ENCODE measurements around the gene OVCH1.

DNA sequence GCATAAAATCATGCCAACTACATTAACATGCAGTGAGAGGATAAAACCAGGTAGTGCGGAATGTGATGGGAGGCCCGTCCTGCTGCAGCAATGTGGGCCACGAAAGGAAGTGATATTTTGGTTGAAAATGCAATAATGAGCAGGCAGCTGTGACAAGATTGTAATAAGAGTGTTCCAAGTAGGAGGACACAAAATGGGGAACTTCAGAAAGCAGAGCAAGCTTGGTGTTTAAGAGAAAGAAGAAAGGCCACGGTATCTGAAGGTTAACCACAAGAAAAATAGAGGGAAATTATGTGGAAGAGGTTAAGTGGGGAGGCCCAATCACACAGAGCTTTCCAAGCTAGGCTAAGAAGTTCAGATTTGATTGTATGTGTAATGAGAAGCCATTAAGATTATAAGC, 34.3 kb downstream of the OVCH1 start:
- TF ChIP-seq, protein P1, sequence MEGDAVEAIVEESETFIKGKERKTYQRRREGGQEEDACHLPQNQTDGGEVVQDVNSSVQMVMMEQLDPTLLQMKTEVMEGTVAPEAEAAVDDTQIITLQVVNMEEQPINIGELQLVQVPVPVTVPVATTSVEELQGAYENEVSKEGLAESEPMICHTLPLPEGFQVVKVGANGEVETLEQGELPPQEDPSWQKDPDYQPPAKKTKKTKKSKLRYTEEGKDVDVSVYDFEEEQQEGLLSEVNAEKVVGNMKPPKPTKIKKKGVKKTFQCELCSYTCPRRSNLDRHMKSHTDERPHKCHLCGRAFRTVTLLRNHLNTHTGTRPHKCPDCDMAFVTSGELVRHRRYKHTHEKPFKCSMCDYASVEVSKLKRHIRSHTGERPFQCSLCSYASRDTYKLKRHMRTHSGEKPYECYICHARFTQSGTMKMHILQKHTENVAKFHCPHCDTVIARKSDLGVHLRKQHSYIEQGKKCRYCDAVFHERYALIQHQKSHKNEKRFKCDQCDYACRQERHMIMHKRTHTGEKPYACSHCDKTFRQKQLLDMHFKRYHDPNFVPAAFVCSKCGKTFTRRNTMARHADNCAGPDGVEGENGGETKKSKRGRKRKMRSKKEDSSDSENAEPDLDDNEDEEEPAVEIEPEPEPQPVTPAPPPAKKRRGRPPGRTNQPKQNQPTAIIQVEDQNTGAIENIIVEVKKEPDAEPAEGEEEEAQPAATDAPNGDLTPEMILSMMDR (IDR thresholded peaks at IDR 0.05 in 8 of 11, conservative IDR thresholded peaks at IDR 0.05 in 3 of 11): no peak
- TF ChIP-seq POLR2A (IDR thresholded peaks at IDR 0.05): no peak

Data from spleen (tissue), 7 donors.